ENCODE data around the gene TOR4A. TPM values are rescaled to one million over a fixed set of nuclear protein-coding genes. Genes with fewer than 3 reads are reported as not detected.

TOR4A gene
- polyA plus RNA-seq, 2 of the 4 experiments (the other 2 are of a cell fraction): 9.8 to 18.6 TPM

DNA sequence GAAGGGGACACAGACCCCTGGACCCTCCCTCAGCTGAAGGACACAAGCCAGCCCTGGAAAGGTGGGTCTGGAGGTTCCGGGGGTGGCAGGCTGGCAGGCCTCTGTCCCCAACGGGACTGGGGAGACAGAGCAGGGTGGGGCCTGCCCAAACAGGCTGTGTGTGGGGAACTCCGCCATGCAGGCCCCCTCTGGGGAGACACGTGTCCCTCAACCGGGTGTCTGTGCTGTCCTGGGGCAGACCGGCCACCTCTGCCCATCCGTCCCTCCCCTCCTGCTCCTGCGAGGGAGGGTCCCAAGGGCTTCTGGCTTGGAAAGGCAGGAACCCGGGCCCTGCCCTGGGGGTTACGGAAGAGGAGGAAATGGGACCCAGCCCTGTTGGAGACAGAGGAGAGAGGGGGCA, 45.4 kb upstream of the TOR4A start:
- FAIRE-seq: no peak
- no peak for DNase-seq (ENCODE audit: low read depth in 1 of 2, low spot score in 1 of 2)
- H3K27ac ChIP-seq: no peak overlapping the region
- H3K4me2 ChIP-seq: no peak overlapping the region
- no peak overlapping the region for H3K4me3 ChIP-seq
- ChIA-PET POLR2A (interaction anchor here (0.8 kb wide), 1 partner anchor 9 kb away, joined by 3 read pairs; the partner anchor contains the start of gene TUBB4B), CTCF (interaction anchor here (0.8 to 10.1 kb wide), 4 partner anchors 42 to 183 kb away, joined by 3 to 81 read pairs (median 4); partner anchors contain the start of genes ANAPC2 and SSNA1)
- TF ChIP-seq, protein P1, sequence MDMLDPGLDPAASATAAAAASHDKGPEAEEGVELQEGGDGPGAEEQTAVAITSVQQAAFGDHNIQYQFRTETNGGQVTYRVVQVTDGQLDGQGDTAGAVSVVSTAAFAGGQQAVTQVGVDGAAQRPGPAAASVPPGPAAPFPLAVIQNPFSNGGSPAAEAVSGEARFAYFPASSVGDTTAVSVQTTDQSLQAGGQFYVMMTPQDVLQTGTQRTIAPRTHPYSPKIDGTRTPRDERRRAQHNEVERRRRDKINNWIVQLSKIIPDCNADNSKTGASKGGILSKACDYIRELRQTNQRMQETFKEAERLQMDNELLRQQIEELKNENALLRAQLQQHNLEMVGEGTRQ (IDR thresholded peaks at IDR 0.05): no peak
- no peak for TF ChIP-seq CBX2 (IDR thresholded peaks at IDR 0.05; ENCODE audit: borderline replicate concordance, low read depth)
- TF ChIP-seq FOXS1 (CRISPR knock-in tag; IDR thresholded peaks at IDR 0.05): no peak
- no peak for TF ChIP-seq EHMT2 (IDR thresholded peaks at IDR 0.05; ENCODE audit: low read depth)
- no peak for TF ChIP-seq CEBPB (IDR thresholded peaks at IDR 0.05)
- TF ChIP-seq FOSB (CRISPR knock-in tag; IDR thresholded peaks at IDR 0.05): no peak
- no peak for TF ChIP-seq SMC3 (IDR thresholded peaks at IDR 0.05)
- no peak for TF ChIP-seq TFCP2L1 (CRISPR knock-in tag; IDR thresholded peaks at IDR 0.05)
- no peak for TF ChIP-seq HOXB13 (CRISPR knock-in tag; IDR thresholded peaks at IDR 0.05; ENCODE audit: low read depth)
- TF ChIP-seq, protein P2, sequence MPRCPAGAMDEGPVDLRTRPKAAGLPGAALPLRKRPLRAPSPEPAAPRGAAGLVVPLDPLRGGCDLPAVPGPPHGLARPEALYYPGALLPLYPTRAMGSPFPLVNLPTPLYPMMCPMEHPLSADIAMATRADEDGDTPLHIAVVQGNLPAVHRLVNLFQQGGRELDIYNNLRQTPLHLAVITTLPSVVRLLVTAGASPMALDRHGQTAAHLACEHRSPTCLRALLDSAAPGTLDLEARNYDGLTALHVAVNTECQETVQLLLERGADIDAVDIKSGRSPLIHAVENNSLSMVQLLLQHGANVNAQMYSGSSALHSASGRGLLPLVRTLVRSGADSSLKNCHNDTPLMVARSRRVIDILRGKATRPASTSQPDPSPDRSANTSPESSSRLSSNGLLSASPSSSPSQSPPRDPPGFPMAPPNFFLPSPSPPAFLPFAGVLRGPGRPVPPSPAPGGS (IDR thresholded peaks at IDR 0.05): no peak
- no peak for TF ChIP-seq JUN (IDR thresholded peaks at IDR 0.05)
- no peak for TF ChIP-seq ESRRA (IDR thresholded peaks at IDR 0.05; ENCODE audit: borderline replicate concordance, low read length)
- TF ChIP-seq CHD2 (IDR thresholded peaks at IDR 0.05; ENCODE audit: low read length, partially characterized antibody): no peak
- TF ChIP-seq, protein P3, sequence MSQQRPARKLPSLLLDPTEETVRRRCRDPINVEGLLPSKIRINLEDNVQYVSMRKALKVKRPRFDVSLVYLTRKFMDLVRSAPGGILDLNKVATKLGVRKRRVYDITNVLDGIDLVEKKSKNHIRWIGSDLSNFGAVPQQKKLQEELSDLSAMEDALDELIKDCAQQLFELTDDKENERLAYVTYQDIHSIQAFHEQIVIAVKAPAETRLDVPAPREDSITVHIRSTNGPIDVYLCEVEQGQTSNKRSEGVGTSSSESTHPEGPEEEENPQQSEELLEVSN (IDR thresholded peaks at IDR 0.05; ENCODE audit: borderline replicate concordance, low read depth): no peak
- TF ChIP-seq SREBF2 (IDR thresholded peaks at IDR 0.05): no peak
- TF ChIP-seq ZFP36 (IDR thresholded peaks at IDR 0.05; ENCODE audit: borderline replicate concordance, partially characterized antibody): no peak
- 93% methylated on average over 2 of the region's 10 CpGs for WGBS (ENCODE audit: missing lambda C conversion rate)
- peaks cover 39% of the 10 kb centered on the region for H3K4me1 ChIP-seq
- no peaks in the 10 kb centered on the region for H3K9me3 ChIP-seq
- no peak for ATAC-seq

DNA sequence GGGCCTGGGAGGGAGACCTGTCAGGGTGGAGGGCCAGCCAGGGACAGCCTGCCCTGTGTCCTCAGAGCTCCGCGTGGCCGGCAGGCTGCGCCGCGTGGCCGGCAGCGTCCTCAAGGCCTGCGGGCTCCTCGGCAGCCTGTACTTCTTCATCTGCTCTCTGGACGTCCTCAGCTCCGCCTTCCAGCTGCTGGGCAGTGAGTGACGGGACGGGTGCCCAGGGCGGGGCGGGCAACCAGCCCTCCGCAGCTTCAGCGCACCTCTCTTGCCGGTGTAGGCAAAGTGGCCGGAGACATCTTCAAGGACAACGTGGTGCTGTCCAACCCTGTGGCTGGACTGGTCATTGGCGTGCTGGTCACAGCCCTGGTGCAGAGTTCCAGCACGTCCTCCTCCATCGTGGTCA, 45.0 kb upstream of the TOR4A start:
- ATAC-seq (no peak), FAIRE-seq (no peak), DNase-seq (ENCODE audit: low read depth in 1 of 2, low spot score in 1 of 2) (no peak)
- ChIA-PET POLR2A (no interaction called here), CTCF (interaction anchor here (0.8 to 8.6 kb wide), 5 partner anchors 16 to 183 kb away, joined by 3 to 71 read pairs (median 4); a partner anchor contains a TSS)
- 88% methylated on average over 14 of the region's 24 CpGs for WGBS (ENCODE audit: missing lambda C conversion rate)
- Histone ChIP-seq H3K27ac (no peak overlapping the region), H3K9me3 (no peaks in the 10 kb centered on the region), H3K4me3 (no peak overlapping the region), H3K4me1 (peaks cover 39% of the 10 kb centered on the region), H3K4me2 (no peak overlapping the region)
- TF ChIP-seq ESRRA (IDR thresholded peaks at IDR 0.05; ENCODE audit: borderline replicate concordance, low read length) (no peak), ZFP36 (IDR thresholded peaks at IDR 0.05; ENCODE audit: borderline replicate concordance, partially characterized antibody) (no peak)

DNA sequence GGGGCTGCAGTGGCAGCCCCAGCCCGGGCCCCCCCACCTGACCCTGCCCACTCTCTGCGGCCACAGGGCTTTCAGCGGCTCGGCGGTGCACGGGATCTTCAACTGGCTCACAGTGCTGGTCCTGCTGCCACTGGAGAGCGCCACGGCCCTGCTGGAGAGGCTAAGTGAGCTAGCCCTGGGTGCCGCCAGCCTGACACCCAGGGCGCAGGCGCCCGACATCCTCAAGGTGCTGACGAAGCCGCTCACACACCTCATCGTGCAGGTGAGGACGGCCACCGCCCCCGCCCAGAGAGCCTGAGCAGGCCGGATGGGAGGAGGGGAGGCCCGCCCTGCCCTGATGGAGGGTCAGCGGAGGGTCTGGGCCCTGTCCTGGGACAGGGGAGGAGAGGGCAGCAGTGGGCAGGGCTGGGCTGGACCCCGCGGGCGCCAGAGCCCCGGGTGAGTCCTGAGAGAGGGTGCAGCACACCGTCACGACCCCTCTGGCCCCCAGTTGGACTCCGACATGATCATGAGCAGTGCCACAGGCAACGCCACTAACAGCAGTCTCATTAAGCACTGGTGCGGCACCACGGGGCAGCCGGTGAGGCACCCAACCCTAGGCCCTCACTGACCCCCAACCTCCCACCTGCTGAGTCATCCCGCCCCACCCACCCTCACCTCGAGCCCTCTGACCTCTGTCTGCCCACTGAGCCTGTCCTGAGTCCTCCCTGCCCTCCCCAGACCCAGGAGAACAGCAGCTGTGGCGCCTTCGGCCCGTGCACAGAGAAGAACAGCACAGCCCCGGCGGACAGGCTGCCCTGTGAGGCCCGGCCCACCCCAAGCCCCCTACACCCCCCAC, 44.2 kb upstream of the TOR4A start:
- POLR2A ChIA-PET: no interaction called here
- CTCF ChIA-PET: interaction anchor here (0.6 to 8.6 kb wide), 7 partner anchors 10 to 205 kb away, joined by 3 to 71 read pairs (median 4); partner anchors contain the start of gene CYSRT1
- DNase-seq (ENCODE audit: low read depth in 1 of 2, low spot score in 1 of 2) (no peak), ATAC-seq (no peak), FAIRE-seq (no peak)
- 77% methylated on average over 31 of the region's 40 CpGs for WGBS (ENCODE audit: missing lambda C conversion rate)
- Histone ChIP-seq H3K4me1 (peaks cover 39% of the 10 kb centered on the region), H3K9me3 (no peaks in the 10 kb centered on the region), H3K4me3 (no peak overlapping the region), H3K4me2 (no peak overlapping the region), H3K27ac (peak overlapping the region in 1 of 2 experiments; percentile 44; a peak in 1 of 6 replicates)
- TF ChIP-seq HEYL (CRISPR knock-in tag; IDR thresholded peaks at IDR 0.05): no peak
- no peak for TF ChIP-seq FOSL2 (IDR thresholded peaks at IDR 0.05)
- TF ChIP-seq FOSL2 (CRISPR knock-in tag; IDR thresholded peaks at IDR 0.05): no peak
- TF ChIP-seq ZFP36 (IDR thresholded peaks at IDR 0.05; ENCODE audit: borderline replicate concordance, partially characterized antibody): no peak
- no peak for TF ChIP-seq EP300 (IDR thresholded peaks at IDR 0.05)
- TF ChIP-seq KDM5A (IDR thresholded peaks at IDR 0.05): no peak
- no peak for TF ChIP-seq MAZ (IDR thresholded peaks at IDR 0.05; ENCODE audit: borderline replicate concordance, low read depth, low read length)
